ENCODE measurements around the gene ONECUT3. TPM values are rescaled to one million over a fixed set of nuclear protein-coding genes. Genes with fewer than 3 reads are reported as not detected.

The ONECUT3 gene
- total RNA-seq, 6 experiments from 2014 or later: not detected

DNA sequence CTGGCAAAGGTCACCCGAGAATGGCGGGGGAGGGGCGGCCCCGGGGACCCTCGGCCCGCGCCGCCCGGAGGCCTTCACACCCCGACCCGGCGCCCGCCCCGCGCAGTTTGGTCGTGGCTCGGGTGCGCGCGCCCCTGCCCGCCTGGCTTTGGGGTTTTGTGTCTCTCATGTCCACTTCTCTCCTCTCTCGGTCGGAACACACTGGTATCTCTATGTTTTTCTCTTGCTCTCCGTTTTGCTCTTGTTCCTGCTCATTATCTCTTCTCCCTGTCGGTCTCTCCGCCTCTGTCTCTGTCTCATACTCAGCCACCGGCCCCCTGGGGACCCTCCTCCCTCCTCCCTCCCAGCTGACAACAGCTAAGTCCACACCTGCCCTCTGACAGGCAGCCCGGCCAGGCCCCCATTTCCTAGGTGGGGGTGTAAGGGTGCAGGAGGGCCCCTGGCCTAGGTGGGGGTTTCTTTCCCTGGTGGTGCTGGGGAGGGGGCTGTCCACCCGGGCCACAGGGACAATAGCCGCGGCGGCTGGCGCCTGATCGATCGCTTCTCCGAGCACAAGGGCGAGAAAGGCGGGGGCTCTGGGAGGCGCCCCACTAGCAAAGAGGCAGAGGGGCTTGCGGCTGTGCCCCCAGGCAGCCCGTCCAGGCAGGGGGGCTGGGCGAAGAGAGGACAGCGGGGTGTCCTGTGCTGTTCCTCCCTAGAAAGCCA lies 2.3 kb downstream of the ONECUT3 start:
- Mint-ChIP-seq H3K9me3 (no peaks in the 10 kb centered on the region), H3K27me3 (ENCODE audit: insufficient read depth) (peaks cover 60% of the 10 kb centered on the region), H3K4me3 (no peak overlapping the region), H3K4me1 (ENCODE audit: low read depth) (0 out of 2 replicates have a peak, but pooled peaks cover 6% of the 10 kb centered on the region), H3K27ac (no peak overlapping the region), H3K36me3 (ENCODE audit: low read depth) (no peaks in the 10 kb centered on the region)
- no peak for DNase-seq
- TF ChIP-seq CTCF (IDR thresholded peaks at IDR 0.05): no peak

- peaks cover 59% of the 10 kb centered on the region for H3K27me3 Mint-ChIP-seq (ENCODE audit: insufficient read depth)
- H3K9me3 Mint-ChIP-seq: no peaks in the 10 kb centered on the region
- no peak overlapping the region for H3K27ac Mint-ChIP-seq
- H3K4me1 Mint-ChIP-seq (ENCODE audit: low read depth): 0 out of 2 replicates have a peak, but pooled peaks cover 6% of the 10 kb centered on the region
- no peak for DNase-seq
- H3K4me3 Mint-ChIP-seq: no peak overlapping the region
- no peaks in the 10 kb centered on the region for H3K36me3 Mint-ChIP-seq (ENCODE audit: low read depth)
- no peak for TF ChIP-seq CTCF (IDR thresholded peaks at IDR 0.05)
Observed at GRCh38 chr19:1756264-1756663, 3.0 kb downstream of the ONECUT3 start.

- Mint-ChIP-seq H3K4me1 (ENCODE audit: low read depth) (0 out of 2 replicates have a peak, but pooled peaks cover 6% of the 10 kb centered on the region), H3K27me3 (ENCODE audit: insufficient read depth) (peaks cover 58% of the 10 kb centered on the region), H3K4me3 (no peak overlapping the region)
Observed at GRCh38 chr19:1756705-1757465, 3.6 kb downstream of the ONECUT3 start.

GRCh38 chr19:1757468-1758230 lies 4.3 kb downstream of the ONECUT3 start:
- 0 out of 2 replicates have a peak, but pooled peaks cover 6% of the 10 kb centered on the region for H3K4me1 Mint-ChIP-seq (ENCODE audit: low read depth)

More at GRCh38 chr19:1756705-1757465, 3.6 kb downstream of the ONECUT3 start:
- no peaks in the 10 kb centered on the region for H3K36me3 Mint-ChIP-seq (ENCODE audit: low read depth)
- no peaks in the 10 kb centered on the region for H3K9me3 Mint-ChIP-seq
- H3K27ac Mint-ChIP-seq: no peak overlapping the region
- no peak for TF ChIP-seq CTCF (IDR thresholded peaks at IDR 0.05)
- DNase-seq: no peak

More at GRCh38 chr19:1757468-1758230, 4.3 kb downstream of the ONECUT3 start:
- no peak for DNase-seq
- H3K27ac Mint-ChIP-seq: no peak overlapping the region
- peaks cover 52% of the 10 kb centered on the region for H3K27me3 Mint-ChIP-seq (ENCODE audit: insufficient read depth)
- H3K4me3 Mint-ChIP-seq: no peak overlapping the region
- no peak for TF ChIP-seq CTCF (IDR thresholded peaks at IDR 0.05)
- H3K36me3 Mint-ChIP-seq (ENCODE audit: low read depth): no peaks in the 10 kb centered on the region
- H3K9me3 Mint-ChIP-seq: no peaks in the 10 kb centered on the region

Measured in HFFc6 (cell line).